NT2/D1 (cell line): ENCODE data around the gene KLF3.

Experiments used
- SUZ12 ChIP-seq: IDR thresholded peaks from 2 replicates; pipeline ENCODE4 v1.6.1; 2011; ENCODE audit not compliant: insufficient read length, insufficient read depth; ENCODE audit errors: extremely low read depth
- YY1 ChIP-seq: IDR thresholded peaks from 2 replicates; pipeline ENCODE4 v1.6.1; 2011; ENCODE audit not compliant: insufficient read length, insufficient read depth
- ZNF274 ChIP-seq: IDR thresholded peaks from 2 replicates; pipeline ENCODE4 v1.6.1; 2011; ENCODE audit warnings: mild to moderate bottlenecking, low read depth, low read length

GRCh38 chr4:38639242-38639641 lies 24.8 kb upstream of the KLF3 start:
- TF ChIP-seq SUZ12 (no peak), ZNF274 (no peak), YY1 (no peak)
